Breast epithelium (tissue), 4 donors: Measurements from ENCODE around the gene PRPF31. TPM values are rescaled to one million over a fixed set of nuclear protein-coding genes. Genes with fewer than 3 reads are reported as not detected.

ENCODE experiments used
- DNase-seq, 2 donors: peaks; one replicate each; pipeline ENCODE4 v3.0.0-alpha.2; 2019; ENCODE audit warnings: low spot score in 2 of 2
- H3K27ac ChIP-seq, 2 donors: fragments of 200-600 bp; sonication (generic) in 1 of 2; one replicate each; pipeline ENCODE4 v1.5.1; 2016 to 2019; ENCODE audit warnings: mild to moderate bottlenecking in 1 of 2
- H3K27me3 ChIP-seq, 2 donors: fragments of 200-600 bp; sonication (generic) in 1 of 2; one replicate each; pipeline versions ENCODE4 v1.5.1 to v1.6.0; 2017 to 2019; ENCODE audit warnings: control low read depth in 1 of 2, mild to moderate bottlenecking in 1 of 2
- H3K36me3 ChIP-seq: fragments of 200-600 bp; one replicate; pipeline ENCODE4 v1.5.1; 2019
- H3K4me1 ChIP-seq, 2 donors: fragments of 200-600 bp; sonication (generic); one replicate each; pipeline ENCODE4 v1.5.1; 2016 to 2019; ENCODE audit warnings: control low read depth in 1 of 2
- H3K4me3 ChIP-seq, 3 donors: fragments of 200-600 bp; sonication (generic); 1 replicate in 2 of 3; 2 replicates in 1 of 3; pipeline ENCODE4 v1.5.1; 2016 to 2019; ENCODE audit warnings: mild to moderate bottlenecking in 3 of 3, moderate library complexity in 2 of 3
- H3K9me3 ChIP-seq, 2 donors: fragments of 200-600 bp; sonication (generic) in 1 of 2; one replicate each; pipeline ENCODE4 v1.5.1; 2016 to 2019; ENCODE audit warnings: control low read depth in 1 of 2
- POLR2A ChIP-seq: fragments of 450-650 bp; IDR thresholded peaks from one replicate; pipeline ENCODE4 v1.6.1; 2016; ENCODE audit warnings: antibody characterized with exemption, mild to moderate bottlenecking, moderate library complexity
- POLR2AphosphoS5 ChIP-seq, 3 donors: sonication (generic); formaldehyde crosslinking; IDR thresholded peaks; one replicate each; pipeline ENCODE4 v1.6.1; 2017; ENCODE audit warnings: antibody characterized with exemption in 3 of 3
- intact Hi-C: fragments of 100-400 bp; cut with DNase I; formaldehyde crosslinking; loops from one replicate; pipeline ENCODE4 v1.15.1; 2023; ENCODE audit warnings: low total_unique reads
- total RNA-seq, 3 donors: library from RNA; depleted of rRNA; stranded (reverse); fragments of >200 nt; gene quantifications; one replicate each; pipeline ENCODE4 v1.1.0, GENCODE V29; 2016
- TF ChIP-seq, protein P1 (sequence below), 3 donors: fragments of 450-650 bp; IDR thresholded peaks; one replicate each; pipeline ENCODE4 v1.5.1; 2016 to 2017; ENCODE audit warnings: antibody characterized with exemption in 3 of 3, mild to moderate bottlenecking in 3 of 3, moderate library complexity in 3 of 3

Gene PRPF31
- total RNA-seq, 3 donors from 2014 or later: 45.5 to 59.6 (median 52.5) TPM

DNA sequence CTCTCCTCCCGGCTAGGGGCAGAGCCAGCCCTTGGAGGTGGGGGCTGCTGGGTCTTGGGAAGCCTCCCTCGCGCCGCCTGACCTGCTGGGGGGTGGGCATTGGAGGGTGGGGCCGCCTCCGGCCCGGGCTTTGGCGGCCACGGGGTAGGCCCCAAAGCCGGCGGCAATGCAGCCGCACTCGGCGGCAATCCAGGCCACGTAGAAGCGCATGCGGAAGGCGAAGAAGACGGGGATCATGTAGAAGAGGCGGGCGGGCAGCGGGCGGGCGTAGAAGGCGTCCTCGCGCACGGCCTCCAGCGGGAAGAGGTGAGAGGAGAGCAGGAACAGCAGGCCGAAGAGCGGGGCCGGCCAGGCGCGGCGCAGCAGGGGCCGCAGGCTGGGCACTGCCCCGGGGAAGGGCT lies 65.1 kb downstream of the PRPF31 start:
- TF ChIP-seq, protein P1, sequence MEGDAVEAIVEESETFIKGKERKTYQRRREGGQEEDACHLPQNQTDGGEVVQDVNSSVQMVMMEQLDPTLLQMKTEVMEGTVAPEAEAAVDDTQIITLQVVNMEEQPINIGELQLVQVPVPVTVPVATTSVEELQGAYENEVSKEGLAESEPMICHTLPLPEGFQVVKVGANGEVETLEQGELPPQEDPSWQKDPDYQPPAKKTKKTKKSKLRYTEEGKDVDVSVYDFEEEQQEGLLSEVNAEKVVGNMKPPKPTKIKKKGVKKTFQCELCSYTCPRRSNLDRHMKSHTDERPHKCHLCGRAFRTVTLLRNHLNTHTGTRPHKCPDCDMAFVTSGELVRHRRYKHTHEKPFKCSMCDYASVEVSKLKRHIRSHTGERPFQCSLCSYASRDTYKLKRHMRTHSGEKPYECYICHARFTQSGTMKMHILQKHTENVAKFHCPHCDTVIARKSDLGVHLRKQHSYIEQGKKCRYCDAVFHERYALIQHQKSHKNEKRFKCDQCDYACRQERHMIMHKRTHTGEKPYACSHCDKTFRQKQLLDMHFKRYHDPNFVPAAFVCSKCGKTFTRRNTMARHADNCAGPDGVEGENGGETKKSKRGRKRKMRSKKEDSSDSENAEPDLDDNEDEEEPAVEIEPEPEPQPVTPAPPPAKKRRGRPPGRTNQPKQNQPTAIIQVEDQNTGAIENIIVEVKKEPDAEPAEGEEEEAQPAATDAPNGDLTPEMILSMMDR (IDR thresholded peaks at IDR 0.05): no peak
- TF ChIP-seq POLR2AphosphoS5 (IDR thresholded peaks at IDR 0.05) (no peak), POLR2A (no peak)
- Histone ChIP-seq H3K27ac (no peak overlapping the region), H3K27me3 (no peaks in the 10 kb centered on the region), H3K4me3 (no peak overlapping the region), H3K4me1 (no peaks in the 10 kb centered on the region), H3K36me3 (no peaks in the 10 kb centered on the region), H3K9me3 (no peaks in the 10 kb centered on the region)
- intact Hi-C loops: no loop called here
- no peak for DNase-seq

Other genes with a start within 250 kb of the PRPF31 start
- gene MYADM, start 247.9 kb upstream of the PRPF31 start, total RNA-seq: 10 to 100 TPM; 30.2 to 54.6 (median 41.9) TPM
- not detected for gene PRKCG, start 233.6 kb upstream of the PRPF31 start, total RNA-seq
- gene CACNG7, start 206.5 kb upstream of the PRPF31 start, total RNA-seq: not detected
- under 1 TPM in 1 of 3 donors, not detected in 2; under 0.01 TPM for gene CACNG8, start 152.8 kb upstream of the PRPF31 start, total RNA-seq
- gene CACNG6, start 124.1 kb upstream of the PRPF31 start, total RNA-seq: not detected
- not detected for gene VSTM1, start 51.9 kb upstream of the PRPF31 start, total RNA-seq
- gene TARM1, start 34.4 kb upstream of the PRPF31 start, total RNA-seq: not detected
- gene OSCAR, start 15.0 kb upstream of the PRPF31 start, total RNA-seq: 1 to 10 TPM in 2 of 3 donors, under 1 TPM in 1; 0.66 to 2.4 (median 2.2) TPM
- gene NDUFA3, start 12.9 kb upstream of the PRPF31 start, total RNA-seq: 10 to 100 TPM; 17.3 to 20.6 (median 20.5) TPM
- gene TFPT, start 97 bp upstream of the PRPF31 start, total RNA-seq: 10 to 100 TPM; 11.9 to 16.7 (median 16.2) TPM
- 10 to 100 TPM; 14.6 to 23.4 (median 22.9) TPM for gene CNOT3, start 22.0 kb downstream of the PRPF31 start, total RNA-seq
- 1 to 10 TPM; 6.4 to 8.5 (median 8.0) TPM for gene LENG1, start 44.0 kb downstream of the PRPF31 start, total RNA-seq
- 10 to 100 TPM in 2 of 3 donors, under 1 TPM in 1; 0.48 to 41.6 (median 38.0) TPM for gene TMC4, start 57.4 kb downstream of the PRPF31 start, total RNA-seq
- 10 to 100 TPM; 16.5 to 37.3 (median 24.6) TPM for gene MBOAT7, start 73.8 kb downstream of the PRPF31 start, total RNA-seq
- 10 to 100 TPM; 59.5 to 80.3 (median 74.4) TPM for gene TSEN34, start 75.6 kb downstream of the PRPF31 start, total RNA-seq
- gene RPS9, start 85.1 kb downstream of the PRPF31 start, total RNA-seq: 1,000 to 10,000 TPM; 2,169 to 2,630 (median 2,424) TPM
- 10 to 100 TPM in 2 of 3 donors, 1 to 10 TPM in 1; 1.6 to 28.3 (median 11.5) TPM for gene LILRB3, start 107.3 kb downstream of the PRPF31 start, total RNA-seq
- 1 to 10 TPM; 1.3 to 2.9 (median 1.8) TPM for gene LILRA6, start 127.0 kb downstream of the PRPF31 start, total RNA-seq
- gene LILRB5, start 141.5 kb downstream of the PRPF31 start, total RNA-seq: 10 to 100 TPM in 1 of 3 donors, 1 to 10 TPM in 2; 2.0 to 46.4 (median 4.8) TPM
- gene LILRB2, start 165.4 kb downstream of the PRPF31 start, total RNA-seq: 1 to 10 TPM in 2 of 3 donors, under 1 TPM in 1; 0.98 to 3.5 (median 1.8) TPM
- gene LILRA5, start 197.4 kb downstream of the PRPF31 start, total RNA-seq: 1 to 10 TPM in 2 of 3 donors, under 1 TPM in 1; 0.98 to 2.2 (median 1.4) TPM
- gene LILRA4, start 223.4 kb downstream of the PRPF31 start, total RNA-seq: 1 to 10 TPM in 1 of 3 donors, not detected in 2; 4.5 TPM
- 10 to 100 TPM; 11.8 to 44.5 (median 23.1) TPM for gene LAIR1, start 249.2 kb downstream of the PRPF31 start, total RNA-seq